GM12801 (cell line): ENCODE measurements around the gene NFIC.

Experiments used
- TF ChIP-seq, protein P1 (sequence below): IDR thresholded peaks from one replicate; pipeline ENCODE4 v1.5.1; 2011; ENCODE audit warnings: control low read depth; ENCODE audit not compliant: insufficient read length; ENCODE audit errors: extremely low read depth

The NFIC gene

GRCh38 chr19:3496392-3497273, 130.2 kb downstream of the NFIC start:
- TF ChIP-seq, protein P1, sequence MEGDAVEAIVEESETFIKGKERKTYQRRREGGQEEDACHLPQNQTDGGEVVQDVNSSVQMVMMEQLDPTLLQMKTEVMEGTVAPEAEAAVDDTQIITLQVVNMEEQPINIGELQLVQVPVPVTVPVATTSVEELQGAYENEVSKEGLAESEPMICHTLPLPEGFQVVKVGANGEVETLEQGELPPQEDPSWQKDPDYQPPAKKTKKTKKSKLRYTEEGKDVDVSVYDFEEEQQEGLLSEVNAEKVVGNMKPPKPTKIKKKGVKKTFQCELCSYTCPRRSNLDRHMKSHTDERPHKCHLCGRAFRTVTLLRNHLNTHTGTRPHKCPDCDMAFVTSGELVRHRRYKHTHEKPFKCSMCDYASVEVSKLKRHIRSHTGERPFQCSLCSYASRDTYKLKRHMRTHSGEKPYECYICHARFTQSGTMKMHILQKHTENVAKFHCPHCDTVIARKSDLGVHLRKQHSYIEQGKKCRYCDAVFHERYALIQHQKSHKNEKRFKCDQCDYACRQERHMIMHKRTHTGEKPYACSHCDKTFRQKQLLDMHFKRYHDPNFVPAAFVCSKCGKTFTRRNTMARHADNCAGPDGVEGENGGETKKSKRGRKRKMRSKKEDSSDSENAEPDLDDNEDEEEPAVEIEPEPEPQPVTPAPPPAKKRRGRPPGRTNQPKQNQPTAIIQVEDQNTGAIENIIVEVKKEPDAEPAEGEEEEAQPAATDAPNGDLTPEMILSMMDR, result no peak

DNA sequence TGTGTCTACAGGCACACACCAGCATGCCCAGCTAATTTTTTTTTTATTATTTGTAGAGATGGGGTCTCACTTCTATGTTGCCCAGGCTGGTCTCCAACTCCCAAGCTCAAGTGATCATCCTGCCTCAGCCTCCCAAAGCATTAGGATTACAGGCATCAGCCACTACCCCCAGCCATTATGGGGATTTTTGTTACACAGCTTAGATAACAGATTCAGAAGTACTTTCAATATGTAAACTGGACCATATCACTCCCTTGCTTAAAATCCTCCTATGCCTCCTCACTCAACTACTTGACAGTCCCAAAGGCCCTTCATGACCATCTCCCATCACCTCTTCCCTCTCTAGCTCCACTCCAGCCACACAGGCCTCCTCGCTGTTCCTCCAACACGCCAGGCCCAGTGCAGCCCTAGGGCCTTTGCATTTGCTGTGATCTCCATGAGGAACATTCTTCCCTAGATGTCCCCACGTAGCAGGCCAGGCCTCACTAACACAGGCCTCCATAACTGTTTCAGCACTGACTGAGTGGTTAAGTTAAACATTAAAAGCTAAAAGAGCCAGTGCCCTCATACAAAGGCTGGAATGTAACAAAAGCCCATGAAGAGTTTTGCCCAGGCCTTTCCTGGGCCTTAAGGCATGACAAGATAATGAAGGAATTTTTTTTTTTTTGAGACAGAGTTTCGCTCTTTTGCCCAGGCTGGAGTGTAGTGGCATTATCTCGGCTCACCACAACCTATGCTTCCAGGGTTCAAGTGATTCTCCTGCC, 131.6 kb downstream of the NFIC start:
- TF ChIP-seq, protein P1, result no peak

GRCh38 chr19:3499738-3500428, 133.5 kb downstream of the NFIC start:
- TF ChIP-seq, protein P1, result no peak

- TF ChIP-seq, protein P1, result no peak
Observed at GRCh38 chr19:3500429-3501101, 134.2 kb downstream of the NFIC start, which contains the start of gene DOHH. DOHH (minus strand) TSS chr19:3500674; CDS start chr19:3496814, 3,860 bp downstream.

- TF ChIP-seq, protein P1, result no peak
Observed at GRCh38 chr19:3501780-3502179, 135.4 kb downstream of the NFIC start.

- TF ChIP-seq, protein P1, result no peak
Observed at GRCh38 chr19:3503036-3503572, 136.7 kb downstream of the NFIC start.
